Urinary bladder (tissue), 4 donors: ENCODE data around the gene FGF6. TPM values are rescaled to one million over a fixed set of nuclear protein-coding genes. Genes with fewer than 3 reads are reported as not detected.

Source experiments
- DNase-seq: peaks from one replicate; pipeline ENCODE4 v3.0.0-alpha.2; 2015; ENCODE audit errors: extremely low spot score
- H3K27ac ChIP-seq: one replicate; pipeline ENCODE4 v1.5.1; 2013; ENCODE audit warnings: low read depth, mild to moderate bottlenecking, moderate library complexity
- H3K36me3 ChIP-seq: one replicate; pipeline ENCODE4 v1.6.1; 2013; ENCODE audit warnings: mild to moderate bottlenecking, moderate library complexity; ENCODE audit not compliant: insufficient read depth
- H3K4me1 ChIP-seq: one replicate; pipeline ENCODE4 v1.6.1; 2013; ENCODE audit warnings: mild to moderate bottlenecking, moderate library complexity; ENCODE audit not compliant: insufficient read depth
- H3K4me3 ChIP-seq: one replicate; pipeline ENCODE4 v1.5.1; 2013; ENCODE audit warnings: low read depth, low read length
- WGBS: extraction: QIAGEN DNeasy Blood & Tissue Kit; methylation state at CpG from one replicate; pipeline ENCODE4 v1.1.7; 2013; 5-methylcytosine and 5-hydroxymethylcytosine counted together
- polyA plus RNA-seq: library from polyadenylated mRNA; stranded (reverse); fragments of 200-250 nt; gene quantifications from one replicate; pipeline ENCODE4 v1.2.3, GENCODE V29; 2013
- total RNA-seq: library from RNA; depleted of rRNA; stranded (reverse); fragments of >200 nt; gene quantifications from one replicate; pipeline ENCODE4 v1.2.3, GENCODE V29; 2014
- donor health status: healthy with polysubstance abuse.
- donor health status: healthy.

The FGF6 gene
- total RNA-seq (0.74 TPM), polyA plus RNA-seq (0.16 TPM)

GRCh38 chr12:4445156-4446101 is at the start of gene FGF6:
Gene FGF6, minus strand, starts transcription at chr12:4445815. Its CDS starts 245 bp downstream, at chr12:4445570.
- Histone ChIP-seq H3K4me1 (no peaks in the 10 kb centered on the region), H3K4me3 (no peak within 1 kb of the TSS), H3K36me3 (no peaks in the 10 kb centered on the region), H3K27ac (no peak within 1 kb of the TSS)
- no peak for DNase-seq
- WGBS: 86% methylated on average over 42 of the region's 42 CpGs

- Histone ChIP-seq H3K27ac (no peak overlapping the region), H3K36me3 (peaks cover 5% of the 10 kb centered on the region), H3K4me3 (no peak overlapping the region), H3K4me1 (no peaks in the 10 kb centered on the region)
- WGBS: 77% methylated on average over 1 of the region's 1 CpG
- no peak for DNase-seq
These were observed 45.4 kb upstream of the FGF6 start for GRCh38 chr12:4490973-4491372.

- H3K27ac ChIP-seq: no peak overlapping the region
- WGBS: 94% methylated on average over 2 of the region's 2 CpGs
- H3K4me1 ChIP-seq: no peaks in the 10 kb centered on the region
- no peak overlapping the region for H3K4me3 ChIP-seq
- peaks cover 5% of the 10 kb centered on the region for H3K36me3 ChIP-seq
- no peak for DNase-seq
These were observed 43.9 kb upstream of the FGF6 start for GRCh38 chr12:4489556-4489955.

- no peak for DNase-seq
- Histone ChIP-seq H3K36me3 (peaks cover 5% of the 10 kb centered on the region), H3K4me1 (no peaks in the 10 kb centered on the region), H3K27ac (no peak overlapping the region), H3K4me3 (no peak overlapping the region)
- WGBS: 60% methylated on average over 2 of the region's 2 CpGs
These were observed 41.4 kb upstream of the FGF6 start for GRCh38 chr12:4486980-4487379.

DNA sequence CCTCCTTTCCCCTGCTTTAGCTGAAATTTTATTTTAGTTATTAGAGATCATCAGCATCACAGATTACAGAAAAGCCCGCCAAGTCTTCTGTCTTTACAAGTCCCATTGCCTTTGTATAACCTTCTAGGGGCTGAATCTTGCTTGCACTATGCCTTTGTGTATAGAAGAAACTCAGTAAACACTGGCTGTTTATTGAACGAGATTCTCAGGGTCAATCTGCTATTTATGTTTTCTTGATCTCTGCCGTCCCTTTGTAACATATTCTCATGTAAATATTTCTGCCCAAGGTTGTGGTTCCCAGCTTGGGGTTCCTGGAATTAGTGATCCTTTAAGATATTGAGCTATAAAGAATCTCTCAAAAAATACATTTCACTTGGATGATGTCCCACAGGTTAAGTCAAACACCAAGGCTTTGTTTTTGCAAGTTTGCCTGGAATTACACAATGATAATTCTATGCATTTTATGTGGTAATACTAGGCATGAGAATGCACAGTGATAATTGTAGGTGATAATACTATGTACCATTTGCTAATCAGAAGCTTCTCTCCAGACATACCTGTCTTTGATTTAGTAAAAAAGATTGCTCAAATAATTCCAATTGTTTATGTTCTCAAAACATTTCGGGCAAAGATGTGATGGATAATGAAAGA is 40.6 kb upstream of the FGF6 start:
- Histone ChIP-seq H3K27ac (peak overlapping the region; percentile 23), H3K4me1 (no peaks in the 10 kb centered on the region), H3K4me3 (no peak overlapping the region), H3K36me3 (peaks cover 5% of the 10 kb centered on the region)
- WGBS: 59% methylated on average over 4 of the region's 4 CpGs
- no peak for DNase-seq

- Histone ChIP-seq H3K4me1 (no peaks in the 10 kb centered on the region), H3K36me3 (peaks cover 3% of the 10 kb centered on the region), H3K4me3 (no peak overlapping the region), H3K27ac (no peak overlapping the region)
- WGBS: 75% methylated on average over 4 of the region's 4 CpGs
- DNase-seq: no peak
These were observed 38.5 kb upstream of the FGF6 start for GRCh38 chr12:4483885-4484823.

- no peak for DNase-seq
- no peak overlapping the region for H3K4me3 ChIP-seq
- WGBS: 81% methylated on average over 7 of the region's 7 CpGs
- H3K27ac ChIP-seq: no peak overlapping the region
- no peaks in the 10 kb centered on the region for H3K36me3 ChIP-seq
- no peaks in the 10 kb centered on the region for H3K4me1 ChIP-seq
These were observed 37.3 kb upstream of the FGF6 start for GRCh38 chr12:4482936-4483335.

- no peak overlapping the region for H3K4me3 ChIP-seq
- no peaks in the 10 kb centered on the region for H3K4me1 ChIP-seq
- no peak for DNase-seq
- 89% methylated on average over 3 of the region's 3 CpGs for WGBS
- H3K36me3 ChIP-seq: no peaks in the 10 kb centered on the region
- no peak overlapping the region for H3K27ac ChIP-seq
These were observed 33.3 kb upstream of the FGF6 start for GRCh38 chr12:4478933-4479332.

DNA sequence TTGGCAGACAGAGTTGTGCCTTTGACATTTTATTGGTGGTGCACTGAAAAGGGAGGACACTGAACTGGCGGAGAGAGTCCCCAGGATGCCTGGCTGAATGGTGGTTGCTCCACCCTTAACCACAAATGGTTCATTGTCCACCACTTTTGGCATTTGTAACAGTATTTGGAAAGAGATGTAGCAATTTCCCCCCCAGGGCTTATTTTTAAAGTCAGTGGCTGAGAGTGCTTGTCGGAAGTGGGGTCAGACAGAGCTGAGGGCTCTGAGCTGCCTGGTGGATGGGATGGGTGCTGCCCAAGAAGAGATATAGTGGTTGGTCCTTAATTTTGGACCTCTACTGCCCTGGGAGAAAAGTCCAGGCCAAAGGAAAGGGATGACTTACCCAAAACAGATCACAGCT is 31.5 kb upstream of the FGF6 start:
- Histone ChIP-seq H3K36me3 (no peaks in the 10 kb centered on the region), H3K27ac (no peak overlapping the region), H3K4me1 (no peaks in the 10 kb centered on the region), H3K4me3 (no peak overlapping the region)
- no peak for DNase-seq
- WGBS: 83% methylated on average over 2 of the region's 2 CpGs

GRCh38 chr12:4472046-4472445 is 26.4 kb upstream of the FGF6 start:
- WGBS: 83% methylated on average over 2 of the region's 2 CpGs
- H3K4me1 ChIP-seq: no peaks in the 10 kb centered on the region
- H3K27ac ChIP-seq: no peak overlapping the region
- no peaks in the 10 kb centered on the region for H3K36me3 ChIP-seq
- no peak overlapping the region for H3K4me3 ChIP-seq
- no peak for DNase-seq

GRCh38 chr12:4471256-4471655 is 25.6 kb upstream of the FGF6 start:
- no peak for DNase-seq
- H3K36me3 ChIP-seq: no peaks in the 10 kb centered on the region
- WGBS: 79% methylated on average over 4 of the region's 4 CpGs

DNA sequence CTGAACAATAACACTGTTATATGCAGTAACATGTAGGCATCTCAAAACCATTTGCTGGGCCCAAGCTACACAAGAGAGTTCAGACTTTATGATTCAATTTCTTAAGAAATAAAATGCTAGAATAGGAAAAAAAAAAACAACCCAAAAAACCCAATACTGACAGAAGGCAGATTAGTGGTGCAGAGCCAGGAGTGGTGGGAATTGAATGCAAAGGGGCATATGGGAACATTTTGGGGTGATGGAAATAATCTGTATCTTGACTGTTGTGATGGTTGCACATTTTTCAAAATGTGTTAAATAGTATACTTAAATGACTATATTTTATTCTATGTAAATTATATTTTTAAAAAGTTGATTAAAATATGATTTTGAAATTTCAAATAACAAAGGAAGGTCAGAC is 23.4 kb upstream of the FGF6 start:
- no peak for DNase-seq
- H3K4me1 ChIP-seq: no peaks in the 10 kb centered on the region
- no peak overlapping the region for H3K27ac ChIP-seq
- no peak overlapping the region for H3K4me3 ChIP-seq
- no peaks in the 10 kb centered on the region for H3K36me3 ChIP-seq

More at GRCh38 chr12:4471256-4471655, 25.6 kb upstream of the FGF6 start:
- no peaks in the 10 kb centered on the region for H3K4me1 ChIP-seq
- no peak overlapping the region for H3K4me3 ChIP-seq
- H3K27ac ChIP-seq: no peak overlapping the region

DNA sequence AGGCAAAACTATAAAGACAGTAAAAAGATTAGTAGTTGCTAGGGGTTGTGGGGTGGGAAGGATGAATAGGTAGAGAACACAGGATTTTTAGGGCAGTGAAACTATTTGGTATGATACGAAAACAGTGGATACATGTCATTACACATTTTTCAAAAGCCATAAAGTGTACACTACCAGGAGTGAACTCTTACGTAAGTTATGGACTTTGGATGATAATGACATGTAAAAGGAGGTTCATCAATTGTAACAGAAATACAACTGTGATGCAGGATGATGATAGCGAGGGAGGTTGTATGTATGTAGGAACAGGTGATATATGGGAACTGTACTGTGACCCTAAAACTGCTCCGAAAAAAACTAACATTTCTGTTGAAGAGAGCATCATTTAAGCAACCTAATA is 15.1 kb upstream of the FGF6 start:
- no peaks in the 10 kb centered on the region for H3K4me1 ChIP-seq
- no peaks in the 10 kb centered on the region for H3K36me3 ChIP-seq
- no peak for DNase-seq
- H3K27ac ChIP-seq: no peak overlapping the region
- no peak overlapping the region for H3K4me3 ChIP-seq
- 94% methylated on average over 4 of the region's 4 CpGs for WGBS
